Cerebellar nuclear complex (tissue), 1 donor: Measurements from ENCODE around the gene RASA3.

Experiments used
- DNase-seq, 2 experiments: peaks; one replicate each; lab custom pipeline; 2025; lab: John Stamatoyannopoulos, UW

Gene RASA3

GRCh38 chr13:114067381-114067885 lies 65.0 kb downstream of the RASA3 start:
- no peak for DNase-seq

GRCh38 chr13:114066956-114067355 lies 65.5 kb downstream of the RASA3 start:
- no peak for DNase-seq

- no peak for DNase-seq
Measured at GRCh38 chr13:114065926-114066774, 66.3 kb downstream of the RASA3 start.

GRCh38 chr13:114065141-114065925 lies 67.1 kb downstream of the RASA3 start:
- DNase-seq = no peak

GRCh38 chr13:114064450-114065140 lies 67.8 kb downstream of the RASA3 start:
- DNase-seq = no peak

GRCh38 chr13:114063545-114064449 lies 68.6 kb downstream of the RASA3 start:
- no peak for DNase-seq

- DNase-seq = no peak
Measured at GRCh38 chr13:114062754-114063153, 69.7 kb downstream of the RASA3 start.

- DNase-seq = no peak
Measured at GRCh38 chr13:114062341-114062740, 70.1 kb downstream of the RASA3 start.

GRCh38 chr13:114061744-114062143 lies 70.7 kb downstream of the RASA3 start:
- no peak for DNase-seq

- no peak for DNase-seq
Measured at GRCh38 chr13:114061047-114061446, 71.4 kb downstream of the RASA3 start.

- no peak for DNase-seq
Measured at GRCh38 chr13:114059946-114060860, 72.2 kb downstream of the RASA3 start.

- no peak for DNase-seq
Measured at GRCh38 chr13:114059428-114059827, 73.0 kb downstream of the RASA3 start.

- no peak for DNase-seq
Measured at GRCh38 chr13:114058051-114058867, 74.2 kb downstream of the RASA3 start.

- DNase-seq = no peak
Measured at GRCh38 chr13:114057166-114058050, 75.0 kb downstream of the RASA3 start.

- DNase-seq = no peak
Measured at GRCh38 chr13:114056205-114057013, 76.0 kb downstream of the RASA3 start.

GRCh38 chr13:114055766-114056165 lies 76.7 kb downstream of the RASA3 start:
- no peak for DNase-seq

- DNase-seq = no peak
Measured at GRCh38 chr13:114054830-114055439, 77.5 kb downstream of the RASA3 start.
